ENCODE results near the gene FAF1. TPM values are rescaled to one million over a fixed set of nuclear protein-coding genes. Genes with fewer than 3 reads are reported as not detected.

Gene FAF1
- total RNA-seq, 4 donors from 2014 or later, result 47.1 to 87.0 (median 79.4) TPM

- Histone ChIP-seq H3K36me3 (no peaks in the 10 kb centered on the region), H3K4me3 (replicated peaks in 1 of 3) (no peak overlapping the region), H3K4me1 (peaks cover 21 to 33% of the 10 kb centered on the region in 2 donors), H3K9me3 (no peaks in the 10 kb centered on the region), H3K27ac (no peak overlapping the region), H3K27me3 (no peaks in the 10 kb centered on the region)
- 77 to 80% methylated on average over 2 of the region's 2 CpGs for WGBS, 2 donors
- intact Hi-C loops (cut with DNase I), result no loop called here
- TF ChIP-seq POLR2A (IDR thresholded peaks at IDR 0.05), result no peak
- no peak for DNase-seq
Observed at GRCh38 chr1:50702395-50702794, 257.7 kb downstream of the FAF1 start.

GRCh38 chr1:50701706-50702317 lies 258.3 kb downstream of the FAF1 start:
- Histone ChIP-seq H3K27ac (no peak overlapping the region), H3K36me3 (no peaks in the 10 kb centered on the region), H3K9me3 (no peaks in the 10 kb centered on the region), H3K4me1 (peaks cover 21 to 33% of the 10 kb centered on the region in 2 donors), H3K4me3 (replicated peaks in 1 of 3) (no peak overlapping the region), H3K27me3 (no peaks in the 10 kb centered on the region)
- no peak for DNase-seq
- intact Hi-C loops (cut with DNase I), result no loop called here
- 38 to 53% methylated on average over 1 of the region's 1 CpG for WGBS, 2 donors
- no peak for TF ChIP-seq POLR2A (IDR thresholded peaks at IDR 0.05)
- TF ChIP-seq CTCF (IDR thresholded peaks at IDR 0.05), result no peak

GRCh38 chr1:50700621-50701020 lies 259.4 kb downstream of the FAF1 start:
- 85 to 92% methylated on average over 2 of the region's 2 CpGs for WGBS, 2 donors
- no peaks in the 10 kb centered on the region for H3K36me3 ChIP-seq
- TF ChIP-seq POLR2A (IDR thresholded peaks at IDR 0.05) (no peak), CTCF (IDR thresholded peaks at IDR 0.05) (no peak)
- H3K4me3 ChIP-seq (replicated peaks in 1 of 3), result no peak overlapping the region
- intact Hi-C loops (cut with DNase I), result no loop called here
- no peak overlapping the region for H3K27ac ChIP-seq
- no peak for DNase-seq
- H3K27me3 ChIP-seq, result no peaks in the 10 kb centered on the region
- peaks cover 18 to 32% of the 10 kb centered on the region in 2 donors for H3K4me1 ChIP-seq
- no peaks in the 10 kb centered on the region for H3K9me3 ChIP-seq

- intact Hi-C loops (cut with DNase I), result no loop called here
- 93 to 96% methylated on average over 4 of the region's 4 CpGs for WGBS, 2 donors
- peaks cover 14 to 30% of the 10 kb centered on the region in 2 donors for H3K4me1 ChIP-seq
Observed at GRCh38 chr1:50700214-50700613, 259.9 kb downstream of the FAF1 start.

GRCh38 chr1:50699795-50700194 lies 260.3 kb downstream of the FAF1 start:
- TF ChIP-seq POLR2A (IDR thresholded peaks at IDR 0.05), result no peak
- TF ChIP-seq CTCF (IDR thresholded peaks at IDR 0.05), result no peak
- WGBS, 2 donors, result 95 to 97% methylated on average over 4 of the region's 4 CpGs
- Histone ChIP-seq H3K36me3 (no peaks in the 10 kb centered on the region), H3K4me1 (peaks cover 14 to 30% of the 10 kb centered on the region in 2 donors), H3K9me3 (no peaks in the 10 kb centered on the region), H3K27me3 (no peaks in the 10 kb centered on the region), H3K4me3 (replicated peaks in 1 of 3) (no peak overlapping the region), H3K27ac (no peak overlapping the region)
- intact Hi-C loops (cut with DNase I), result no loop called here
- DNase-seq, result no peak

More at GRCh38 chr1:50700214-50700613, 259.9 kb downstream of the FAF1 start:
- H3K36me3 ChIP-seq, result no peaks in the 10 kb centered on the region
- H3K27me3 ChIP-seq, result no peaks in the 10 kb centered on the region
- TF ChIP-seq CTCF (IDR thresholded peaks at IDR 0.05) (no peak), POLR2A (IDR thresholded peaks at IDR 0.05) (no peak)
- no peak overlapping the region for H3K27ac ChIP-seq
- no peak overlapping the region for H3K4me3 ChIP-seq (replicated peaks in 1 of 3)
- no peaks in the 10 kb centered on the region for H3K9me3 ChIP-seq
- no peak for DNase-seq
